DMS114 treated with DMSO at 0.1 percent for 48 hours (cell line): Measurements from ENCODE around the gene POU6F1.
"Not testable (repeated sequence)": the region's sequence is repeated elsewhere in the genome, so short reads cannot be mapped to it uniquely, and the experiment has no call there.

ENCODE experiments used
- DNase-seq: peaks from one replicate; lab custom pipeline; 2025; ENCODE audit not compliant: unreplicated experiment; lab: John Stamatoyannopoulos, UW

Gene POU6F1

GRCh38 chr12:51229116-51229809 lies 11.4 kb upstream of the POU6F1 start:
- no peak for DNase-seq

DNA sequence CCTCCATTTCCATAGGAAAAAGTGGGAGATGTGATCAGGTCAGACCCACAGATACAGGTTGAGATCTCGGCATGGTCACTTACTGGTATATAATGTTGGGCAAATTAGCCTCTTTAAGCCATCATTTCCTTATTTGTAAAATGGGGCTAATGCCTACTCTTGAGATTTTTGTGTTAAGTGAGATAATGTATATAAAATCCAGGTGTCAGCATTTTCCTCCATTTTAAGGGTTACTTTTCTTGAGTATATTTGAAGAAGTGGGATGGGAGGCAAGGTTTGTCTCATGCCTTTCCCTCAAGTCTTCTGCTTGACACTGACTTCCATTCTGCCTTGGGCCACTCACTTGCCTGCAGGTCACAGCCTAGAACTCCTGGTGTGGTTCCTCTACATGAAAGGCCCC lies 10.1 kb upstream of the POU6F1 start:
- no peak for DNase-seq

DNA sequence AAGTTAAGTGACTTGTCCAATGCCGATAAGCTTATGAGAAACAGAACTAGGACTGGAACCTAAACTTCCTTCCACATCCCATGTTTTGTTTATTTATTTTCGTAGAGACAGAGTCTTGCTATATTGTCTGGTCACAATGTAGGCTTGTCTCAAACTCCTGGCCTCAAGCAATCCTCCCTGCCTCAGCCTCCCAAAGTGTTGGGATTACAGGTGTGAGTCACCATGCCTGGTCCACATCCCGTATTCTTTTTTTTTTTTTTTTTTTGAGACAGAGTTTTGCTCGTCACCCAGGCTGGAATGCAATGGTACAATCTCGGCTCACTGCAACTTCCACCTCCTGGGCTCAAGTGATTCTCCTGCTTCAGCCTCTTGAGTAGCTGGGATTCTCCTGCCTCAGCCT lies 9.2 kb upstream of the POU6F1 start:
- not testable (repeated sequence) for DNase-seq

DNA sequence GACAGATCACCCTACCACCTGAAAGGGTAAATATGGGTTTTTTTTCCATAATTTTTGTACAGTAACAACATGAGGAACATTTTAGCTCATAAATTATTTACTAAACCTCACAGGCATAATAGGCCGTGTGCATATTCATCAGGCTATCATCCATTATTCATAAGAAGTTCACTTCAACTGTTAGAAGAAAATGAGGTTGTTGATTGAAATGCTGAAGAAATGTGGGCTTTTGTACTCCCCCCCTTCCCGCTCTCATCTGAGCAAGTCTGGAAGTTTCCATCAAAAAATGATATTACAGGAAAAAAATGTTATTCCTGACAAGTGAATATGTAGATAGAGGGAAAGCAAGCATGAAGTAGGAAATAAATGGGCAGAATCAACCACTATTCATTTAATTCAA lies 7.9 kb upstream of the POU6F1 start:
- DNase-seq = no peak

DNA sequence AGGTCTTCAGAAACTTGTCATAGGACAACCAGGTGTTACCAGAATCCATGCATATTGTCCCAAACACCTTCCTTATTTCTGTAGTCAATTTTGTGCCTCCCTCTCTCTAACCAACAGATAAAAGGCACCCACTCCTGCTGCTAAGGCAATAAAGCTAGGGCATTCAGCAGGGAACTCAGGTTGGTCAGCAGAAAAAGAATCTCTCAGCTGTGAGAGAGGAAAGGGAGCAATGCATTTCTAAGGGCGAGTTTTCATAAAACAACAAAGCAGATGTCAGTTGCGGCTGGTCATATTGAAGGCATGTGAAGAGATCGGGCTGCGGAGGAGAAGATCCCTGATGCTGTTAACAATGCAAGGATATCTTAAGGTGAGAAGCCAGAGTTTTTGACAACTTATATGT lies 7.4 kb upstream of the POU6F1 start:
- no peak for DNase-seq

GRCh38 chr12:51224625-51225024 lies 6.8 kb upstream of the POU6F1 start:
- DNase-seq = no peak

- no peak for DNase-seq
These were observed 4.6 kb upstream of the POU6F1 start for GRCh38 chr12:51222461-51222860.

GRCh38 chr12:51219857-51220256 lies 2.0 kb upstream of the POU6F1 start:
- DNase-seq = not testable (repeated sequence)

DNA sequence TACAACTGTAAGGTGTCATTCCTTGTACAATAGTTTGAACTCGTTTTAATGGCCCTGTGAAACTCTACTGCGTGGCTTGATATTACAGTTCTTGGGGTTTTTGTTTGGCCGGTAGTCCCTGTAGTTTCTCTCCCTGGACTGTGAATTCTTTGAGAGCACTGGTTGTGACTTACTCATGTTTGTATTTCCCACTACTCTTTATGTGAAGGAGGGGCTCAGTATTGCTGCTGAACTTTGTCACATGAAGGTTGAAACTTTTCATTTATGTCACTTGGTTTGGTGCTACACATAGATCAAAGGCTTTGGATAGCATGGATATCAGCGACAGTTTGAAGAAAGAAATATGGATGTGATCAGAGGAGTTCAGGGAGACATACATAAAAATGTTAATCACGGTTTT lies 1.5 kb upstream of the POU6F1 start:
- no peak for DNase-seq

DNA sequence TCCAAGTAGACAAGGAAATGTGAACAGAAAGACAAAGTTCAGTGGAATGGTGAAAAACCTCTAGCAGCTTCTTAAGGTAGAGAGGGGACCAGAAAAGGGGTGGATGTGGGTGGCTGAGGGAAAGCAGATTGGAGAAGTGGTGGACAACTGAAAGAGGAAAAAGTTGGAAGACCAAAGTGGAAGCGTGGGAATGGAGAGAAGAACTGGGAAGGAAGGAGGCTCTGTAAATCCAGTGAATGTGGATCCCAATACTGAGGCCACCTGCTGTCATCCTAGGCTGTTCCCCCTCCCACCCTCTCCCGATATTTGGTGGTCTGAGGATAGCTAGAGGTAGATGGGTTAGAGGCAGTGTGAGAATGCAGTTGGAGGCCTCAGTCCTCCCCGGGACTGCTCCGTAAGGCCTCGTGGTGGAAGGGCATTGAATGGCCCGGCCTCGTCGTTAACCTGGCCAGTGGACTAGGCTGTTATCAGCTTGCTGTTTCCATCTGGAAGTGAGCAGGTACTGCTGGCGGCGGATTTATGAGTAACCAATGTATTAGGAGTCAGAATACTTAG lies 822 bp upstream of the POU6F1 start:
- no peak for DNase-seq

DNA sequence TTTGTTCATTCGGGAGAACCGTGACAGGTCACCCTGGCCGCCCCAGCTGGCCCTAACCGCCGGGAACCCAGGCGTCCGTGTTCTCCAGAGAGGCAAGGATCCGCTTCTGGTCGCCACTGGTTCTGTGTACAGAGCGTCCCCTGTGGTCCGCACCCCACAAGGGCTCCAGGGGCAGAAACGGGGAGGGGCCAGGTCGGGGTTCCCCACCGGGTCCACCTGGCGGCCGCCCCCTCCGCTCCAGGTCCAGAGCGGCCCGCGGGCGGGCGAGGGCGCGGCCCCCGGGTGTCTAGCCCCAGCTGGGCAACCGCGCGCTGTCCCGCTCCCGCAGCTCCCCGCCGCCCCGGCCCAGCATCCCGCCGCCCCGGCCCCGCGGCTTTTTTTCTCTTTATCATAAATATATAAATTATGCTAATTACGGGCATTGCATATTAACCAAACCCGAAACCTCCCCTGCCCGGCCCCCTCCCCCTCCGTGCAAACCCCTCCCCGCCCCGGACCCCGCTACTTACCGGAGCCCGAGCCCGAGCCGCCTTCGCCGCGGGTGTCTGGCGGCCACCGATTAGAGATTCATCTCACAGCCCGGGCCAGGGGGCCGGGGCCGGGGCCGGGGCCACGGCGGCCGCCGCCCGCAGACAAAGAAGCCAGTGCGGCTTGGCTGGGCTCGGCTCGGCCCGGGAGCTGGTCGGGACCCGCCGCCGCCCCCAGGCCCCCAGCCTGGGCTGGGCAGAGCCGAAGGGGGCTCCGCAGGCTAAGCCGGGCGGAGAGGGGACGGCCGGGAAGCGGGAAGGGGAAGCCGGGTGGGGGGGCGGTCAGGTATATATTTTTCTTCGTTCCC lies 512 bp downstream of the POU6F1 start:
- DNase-seq = no peak

GRCh38 chr12:51216642-51217041 lies 1.2 kb downstream of the POU6F1 start:
- no peak for DNase-seq

- DNase-seq = no peak
These were observed 3.0 kb downstream of the POU6F1 start for GRCh38 chr12:51214895-51215294.

GRCh38 chr12:51210690-51211395 lies 7.0 kb downstream of the POU6F1 start:
- no peak for DNase-seq

DNA sequence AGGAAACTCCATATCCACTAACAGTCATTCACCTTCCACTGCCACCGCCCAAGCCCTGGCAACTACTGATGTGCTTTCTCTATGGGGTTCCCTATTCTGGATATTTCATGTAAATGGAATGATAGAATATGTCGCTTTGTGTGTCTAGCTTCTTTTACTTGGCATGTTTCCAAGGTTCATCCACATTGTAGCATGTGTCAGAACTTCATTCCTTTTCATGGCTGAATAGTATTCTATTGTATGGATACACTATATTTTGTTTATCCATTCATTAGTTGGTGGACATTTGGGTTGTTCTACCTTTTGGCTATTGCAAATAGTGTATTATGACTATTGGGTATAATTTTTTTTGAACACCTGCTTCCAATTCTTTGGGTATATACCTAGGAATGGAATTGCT lies 8.6 kb downstream of the POU6F1 start:
- DNase-seq = no peak

DNA sequence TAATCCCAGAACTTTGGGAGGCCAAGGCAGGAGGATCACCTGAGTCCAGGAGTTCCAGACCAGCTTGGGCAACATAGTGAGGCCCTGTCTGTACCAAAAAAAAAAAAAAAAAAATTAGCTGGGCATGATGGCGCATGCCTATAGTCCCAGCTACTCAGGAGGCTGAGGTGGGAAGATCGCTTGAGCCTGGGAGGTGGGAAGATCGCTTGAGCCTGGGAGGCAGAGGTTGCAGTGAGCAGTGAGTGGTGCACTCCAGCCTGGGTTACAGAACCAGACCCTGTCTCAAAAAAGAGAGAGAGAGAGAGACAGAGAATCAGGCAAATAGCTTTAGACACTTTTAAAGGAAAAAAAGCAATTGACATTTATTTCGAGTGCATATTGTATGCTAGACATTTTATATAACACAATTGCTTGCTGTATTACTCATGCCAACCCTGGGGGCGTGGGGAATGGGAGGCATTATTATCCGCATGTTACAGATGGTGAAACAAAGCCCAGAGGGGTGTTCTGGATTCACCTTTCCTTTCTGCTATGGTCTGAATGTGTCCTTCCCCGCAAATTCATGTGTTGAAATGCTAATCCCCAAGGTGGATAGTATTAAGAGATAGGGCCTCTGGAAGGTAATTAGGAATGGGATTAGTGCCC lies 9.7 kb downstream of the POU6F1 start:
- no peak for DNase-seq

DNA sequence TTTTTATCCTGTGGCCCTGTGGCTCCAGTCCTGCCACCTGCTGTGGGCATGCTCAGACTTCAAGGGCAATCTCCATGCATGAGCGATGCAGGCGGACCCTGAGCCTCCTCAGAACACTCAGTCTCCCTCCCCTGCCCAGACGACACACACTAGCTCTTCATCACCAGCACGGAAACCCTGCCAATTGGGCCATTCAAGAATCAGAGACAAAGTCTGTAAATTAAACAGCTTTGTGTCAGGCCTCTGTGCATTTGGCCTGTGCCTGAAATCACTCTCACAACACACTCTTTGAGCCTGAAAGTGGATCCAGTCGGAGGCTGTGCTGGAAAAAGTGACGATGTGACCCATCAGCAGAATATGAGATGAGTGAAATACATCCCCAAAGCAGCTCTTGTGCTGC lies 12.5 kb downstream of the POU6F1 start:
- DNase-seq = no peak

DNA sequence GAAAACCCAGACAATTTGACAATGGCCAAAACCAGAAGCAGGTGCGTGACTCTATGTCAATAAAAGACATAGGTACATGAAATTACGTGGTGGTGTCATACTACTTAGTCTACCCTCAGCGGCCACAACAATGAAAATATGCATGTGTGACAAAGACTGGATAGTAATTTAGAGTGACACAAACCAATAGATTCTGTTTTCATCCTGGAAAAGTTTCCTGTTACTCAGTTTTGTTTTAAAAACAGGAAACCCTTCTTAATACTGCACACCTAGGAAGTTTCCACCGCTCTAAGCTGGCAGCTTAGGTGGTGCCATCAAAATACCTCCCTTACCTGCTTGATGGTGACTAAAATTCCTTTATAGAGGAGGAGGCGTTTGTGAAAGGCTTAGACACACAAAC lies 15.1 kb downstream of the POU6F1 start:
- DNase-seq = no peak

DNA sequence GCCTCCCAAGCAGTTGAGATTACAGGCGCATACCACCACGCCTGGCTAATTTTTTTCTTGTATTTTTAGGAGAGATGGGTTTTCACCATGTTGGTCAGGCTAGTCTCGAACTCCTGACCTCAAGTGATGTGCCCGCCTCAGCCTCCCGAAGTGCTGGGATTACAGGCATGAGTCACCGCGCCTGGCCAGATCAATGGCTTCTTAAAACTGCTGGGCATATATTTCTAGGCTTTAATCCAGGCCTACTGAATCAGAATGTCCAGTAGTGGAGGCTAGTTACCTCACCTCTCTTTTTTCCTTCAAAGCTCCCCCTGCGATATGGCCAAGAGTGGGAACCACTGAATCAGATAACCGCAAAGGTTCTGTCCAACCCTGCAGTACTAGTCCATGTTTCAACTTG lies 17.1 kb downstream of the POU6F1 start:
- no peak for DNase-seq

- no peak for DNase-seq
These were observed 17.7 kb downstream of the POU6F1 start for GRCh38 chr12:51200156-51200555.

- no peak for DNase-seq
These were observed 18.4 kb downstream of the POU6F1 start for GRCh38 chr12:51199366-51199945.
